Measurements from ENCODE around the gene CTPS2. TPM values are rescaled to one million over a fixed set of nuclear protein-coding genes. Genes with fewer than 3 reads are reported as not detected.
"Not testable (repeated sequence)": the region's sequence is repeated elsewhere in the genome, so short reads cannot be mapped to it uniquely, and the experiment has no call there.

The CTPS2 gene
- total RNA-seq, 1 donor from 2014 or later = 116 TPM

- Mint-ChIP-seq H3K4me3 (no peak overlapping the region), H3K9me3 (peaks cover 3% of the 10 kb centered on the region), H3K27ac (no peak overlapping the region), H3K27me3 (ENCODE audit: insufficient read depth, low read depth) (no peaks in the 10 kb centered on the region), H3K4me1 (peaks cover 6% of the 10 kb centered on the region), H3K36me3 (peaks cover 29% of the 10 kb centered on the region)
- H3K9me3 ChIP-seq (ENCODE audit: low read depth) = no peaks in the 10 kb centered on the region
- DNase-seq (ENCODE audit: low spot score) = no peak
- no peaks in the 10 kb centered on the region for H4K20me1 ChIP-seq (ENCODE audit: low read depth)
- peaks cover 3% of the 10 kb centered on the region for H3K36me3 ChIP-seq
- H3K4me1 ChIP-seq = no peaks in the 10 kb centered on the region
- no peak overlapping the region for H3K27ac ChIP-seq
- H3F3A ChIP-seq (ENCODE audit: low read depth) = no peaks in the 10 kb centered on the region
- no peak overlapping the region for H3K9ac ChIP-seq
- H3K4me2 ChIP-seq = no peak overlapping the region
- no peaks in the 10 kb centered on the region for H3K79me2 ChIP-seq (ENCODE audit: low read depth)
- no peak for TF ChIP-seq EZH2phosphoT487 (IDR thresholded peaks at IDR 0.05)
- TF ChIP-seq CTCF (IDR thresholded peaks at IDR 0.05) = no peak
- no peak for TF ChIP-seq EZH2 (IDR thresholded peaks at IDR 0.05)
- H3K4me3 ChIP-seq = no peak overlapping the region
- H2AFZ ChIP-seq (replicated peaks) = no peak overlapping the region
- H3K27me3 ChIP-seq = no peaks in the 10 kb centered on the region
Measured at GRCh38 chrX:16603822-16604221, 108.6 kb downstream of the CTPS2 start.

GRCh38 chrX:16603235-16603634 is 109.2 kb downstream of the CTPS2 start:
- H3K9me3 ChIP-seq (ENCODE audit: low read depth); H4K20me1 ChIP-seq (ENCODE audit: low read depth); H2AFZ ChIP-seq (replicated peaks); H3K27ac Mint-ChIP-seq; H3K4me2 ChIP-seq; H3K27me3 Mint-ChIP-seq (ENCODE audit: insufficient read depth, low read depth); H3K4me1 Mint-ChIP-seq; H3K79me2 ChIP-seq (ENCODE audit: low read depth); DNase-seq (ENCODE audit: low spot score); H3K4me3 Mint-ChIP-seq; H3K36me3 ChIP-seq; H3K4me1 ChIP-seq; H3K4me3 ChIP-seq; H3K9ac ChIP-seq; H3K27ac ChIP-seq; H3K27me3 ChIP-seq; H3F3A ChIP-seq (ENCODE audit: low read depth); H3K9me3 Mint-ChIP-seq: not testable (repeated sequence)
- H3K36me3 Mint-ChIP-seq = peaks cover 29% of the 10 kb centered on the region

- Histone ChIP-seq H4K20me1 (ENCODE audit: low read depth) (no peaks in the 10 kb centered on the region), H3K4me3 (no peak overlapping the region), H3K4me2 (no peak overlapping the region), H3K9ac (no peak overlapping the region), H3K4me1 (no peaks in the 10 kb centered on the region), H3K36me3 (no peaks in the 10 kb centered on the region), H3K79me2 (ENCODE audit: low read depth) (no peaks in the 10 kb centered on the region), H3K27me3 (no peaks in the 10 kb centered on the region), H3K9me3 (ENCODE audit: low read depth) (no peaks in the 10 kb centered on the region), H3F3A (ENCODE audit: low read depth) (no peaks in the 10 kb centered on the region), H3K27ac (no peak overlapping the region), H2AFZ (replicated peaks) (no peak overlapping the region)
- no peak for DNase-seq (ENCODE audit: low spot score)
- H3K4me3 Mint-ChIP-seq = no peak overlapping the region
- peaks cover 3% of the 10 kb centered on the region for H3K9me3 Mint-ChIP-seq
- H3K4me1 Mint-ChIP-seq = peaks cover 6% of the 10 kb centered on the region
- no peaks in the 10 kb centered on the region for H3K27me3 Mint-ChIP-seq (ENCODE audit: insufficient read depth, low read depth)
- TF ChIP-seq EZH2 (IDR thresholded peaks at IDR 0.05) (no peak), EZH2phosphoT487 (IDR thresholded peaks at IDR 0.05) (no peak), CTCF (IDR thresholded peaks at IDR 0.05) (no peak)
- peaks cover 30% of the 10 kb centered on the region for H3K36me3 Mint-ChIP-seq
- H3K27ac Mint-ChIP-seq = no peak overlapping the region
Measured at GRCh38 chrX:16601885-16602284, 110.6 kb downstream of the CTPS2 start.

GRCh38 chrX:16594490-16594889 is 118.0 kb downstream of the CTPS2 start:
- no peaks in the 10 kb centered on the region for H3K27me3 ChIP-seq
- no peaks in the 10 kb centered on the region for H3K9me3 ChIP-seq (ENCODE audit: low read depth)
- no peak overlapping the region for H2AFZ ChIP-seq (replicated peaks)
- no peak overlapping the region for H3K27ac Mint-ChIP-seq
- no peaks in the 10 kb centered on the region for H3K36me3 ChIP-seq
- no peak overlapping the region for H3K4me3 ChIP-seq
- no peaks in the 10 kb centered on the region for H3K27me3 Mint-ChIP-seq (ENCODE audit: insufficient read depth, low read depth)
- H3F3A ChIP-seq (ENCODE audit: low read depth) = no peaks in the 10 kb centered on the region
- peaks cover 3% of the 10 kb centered on the region for H3K9me3 Mint-ChIP-seq
- no peaks in the 10 kb centered on the region for H4K20me1 ChIP-seq (ENCODE audit: low read depth)
- no peak overlapping the region for H3K4me3 Mint-ChIP-seq
- H3K36me3 Mint-ChIP-seq = peaks cover 40% of the 10 kb centered on the region
- H3K4me1 ChIP-seq = no peaks in the 10 kb centered on the region
- no peak overlapping the region for H3K9ac ChIP-seq
- no peaks in the 10 kb centered on the region for H3K4me1 Mint-ChIP-seq
- H3K27ac ChIP-seq = no peak overlapping the region
- DNase-seq (ENCODE audit: low spot score) = no peak
- no peak for TF ChIP-seq CTCF (IDR thresholded peaks at IDR 0.05)
- no peak for TF ChIP-seq EZH2phosphoT487 (IDR thresholded peaks at IDR 0.05)
- no peak for TF ChIP-seq EZH2 (IDR thresholded peaks at IDR 0.05)
- no peak overlapping the region for H3K4me2 ChIP-seq
- H3K79me2 ChIP-seq (ENCODE audit: low read depth) = no peaks in the 10 kb centered on the region

Measured in neural progenitor cell (in vitro differentiated cells).